Endothelial cell of umbilical vein (primary cell): Measurements from ENCODE around the gene L1CAM. TPM values are rescaled to one million over a fixed set of nuclear protein-coding genes. Genes with fewer than 3 reads are reported as not detected.

Experiments used
- BruUV-seq: library from RNA; stranded (reverse); fragments of 400-500 nt; replicated peaks from 2 replicates; lab custom pipeline; 2021; lab: Mats Ljungman, UMichigan
- CTCF ChIA-PET: fragments of 300-600, 350-600 bp; sonication (Branson Sonifier 250); formaldehyde crosslinking; loops from one replicate; lab custom pipeline; 2021; ENCODE audit warnings: antibody characterized with exemption, inconsistent platforms; lab: Charles Lee
- POLR2A ChIA-PET: fragments of 300-600, 350-600 bp; sonication (Branson Sonifier 250); formaldehyde crosslinking; loops from one replicate; lab custom pipeline; 2021; ENCODE audit warnings: antibody characterized with exemption, inconsistent platforms; lab: Charles Lee
- DNase-seq: peaks from one replicate; pipeline ENCODE4 v3.0.0-alpha.2; 2011; ENCODE audit warnings: low read depth, low spot score
- FAIRE-seq: peaks from 2 replicates; lab custom pipeline; 2011; peaks lifted over from hg19 to GRCh38; lab: Jason Lieb, UNC
- H2AFZ ChIP-seq: 2 replicates; pipeline ENCODE4 v1.6.0; 2012; ENCODE audit warnings: low read depth, low read length, control low read depth, inconsistent platforms
- H3K27ac ChIP-seq: 2 replicates; pipeline ENCODE4 v1.5.1; 2011; ENCODE audit warnings: low read depth, mild to moderate bottlenecking, control low read depth, low read length, moderate library complexity; ENCODE audit not compliant: insufficient read depth
- H3K27me3 ChIP-seq, 2 experiments: 2 replicates each; pipeline versions ENCODE4 v1.6.0 to v1.6.1; 2011; ENCODE audit warnings: low read length in 2 of 2, mixed read lengths in 1 of 2; ENCODE audit not compliant: control insufficient read depth in 2 of 2, insufficient read depth in 2 of 2
- H3K36me3 ChIP-seq, 2 experiments: 2 replicates in 1 of 2; 3 replicates in 1 of 2; pipeline ENCODE4 v1.5.1; 2011; ENCODE audit warnings: low read length in 2 of 2, mild to moderate bottlenecking in 1 of 2, moderate library complexity in 1 of 2; ENCODE audit not compliant: control insufficient read depth in 2 of 2, insufficient read depth in 2 of 2; ENCODE audit errors: extremely low read depth in 1 of 2
- H3K4me1 ChIP-seq: 3 replicates; pipeline ENCODE4 v1.5.1; 2011; ENCODE audit warnings: mild to moderate bottlenecking, low read length; ENCODE audit not compliant: control insufficient read depth, insufficient read depth; ENCODE audit errors: extremely low read depth
- H3K4me2 ChIP-seq: 2 replicates; pipeline ENCODE4 v1.6.1; 2011; ENCODE audit warnings: low read length, control low read depth, mixed read lengths; ENCODE audit not compliant: insufficient read depth
- H3K4me3 ChIP-seq, 3 experiments: fragments of 200-600 bp in 1 of 3; sonication (generic), shearing (Covaris generic) in 1 of 3; replicated peaks in 1 of 3; 2 replicates each; pipeline ENCODE4 v1.5.1; 2011 to 2016; ENCODE audit warnings: control low read depth in 3 of 3, low read length in 3 of 3, mild to moderate bottlenecking in 2 of 3, inconsistent platforms in 1 of 3, low read depth in 1 of 3, moderate library complexity in 1 of 3; ENCODE audit not compliant: insufficient read depth in 1 of 3
- H3K79me2 ChIP-seq: 2 replicates; pipeline ENCODE4 v1.6.0; 2012; ENCODE audit warnings: low read length, inconsistent platforms; ENCODE audit not compliant: control insufficient read depth, insufficient read depth
- H3K9ac ChIP-seq: replicated peaks from 2 replicates; pipeline ENCODE3; 2011; ENCODE audit warnings: low read length, control low read depth; ENCODE audit not compliant: insufficient read depth; ENCODE audit errors: extremely low read depth
- H3K9me1 ChIP-seq: replicated peaks from 3 replicates; pipeline ENCODE4 v1.6.0; 2011; ENCODE audit warnings: mild to moderate bottlenecking, low read length; ENCODE audit not compliant: control insufficient read depth, insufficient read depth; ENCODE audit errors: extremely low read depth
- H3K9me3 ChIP-seq: replicated peaks from 2 replicates; pipeline ENCODE4 v1.5.1; 2012; ENCODE audit warnings: low read length, inconsistent platforms; ENCODE audit not compliant: control insufficient read depth, insufficient read depth
- H4K20me1 ChIP-seq: replicated peaks from 2 replicates; pipeline ENCODE3; 2011; ENCODE audit warnings: mild to moderate bottlenecking, low read length; ENCODE audit not compliant: control insufficient read depth, insufficient read depth; ENCODE audit errors: extremely low read depth
- EZH2 ChIP-seq: IDR thresholded peaks from 2 replicates; pipeline ENCODE4 v1.6.1; 2012; ENCODE audit warnings: borderline replicate concordance, low read depth, mild to moderate bottlenecking, moderate library complexity, low read length, inconsistent platforms; ENCODE audit not compliant: severe bottlenecking
- FOS ChIP-seq: IDR thresholded peaks from 2 replicates; pipeline ENCODE4 v1.6.1; 2011; ENCODE audit warnings: mild to moderate bottlenecking, low read length, moderate library complexity, borderline replicate concordance; ENCODE audit not compliant: insufficient read depth
- GATA2 ChIP-seq: IDR thresholded peaks from 2 replicates; pipeline ENCODE4 v1.7.0; 2011; ENCODE audit warnings: low read depth, mild to moderate bottlenecking, moderate library complexity, mixed read lengths, low read length; ENCODE audit not compliant: insufficient read length, insufficient read depth
- JUN ChIP-seq: IDR thresholded peaks from 2 replicates; pipeline ENCODE4 v1.6.1; 2011; ENCODE audit warnings: borderline replicate concordance, low read depth; ENCODE audit not compliant: insufficient read length, insufficient read depth
- MAX ChIP-seq: IDR thresholded peaks from 2 replicates; pipeline ENCODE4 v1.6.1; 2011; ENCODE audit not compliant: insufficient read depth, insufficient read length
- MYC ChIP-seq: IDR thresholded peaks from one replicate; pipeline ENCODE4 v1.6.1; 2011; ENCODE audit warnings: mild to moderate bottlenecking, low read depth, low read length
- POLR2A ChIP-seq: IDR thresholded peaks from 2 replicates; pipeline ENCODE4 v1.6.1; 2012; ENCODE audit warnings: low read depth, mild to moderate bottlenecking, control low read depth, low read length
- POLR2AphosphoS5 ChIP-seq: IDR thresholded peaks from 2 replicates; pipeline ENCODE4 v1.6.1; 2012; ENCODE audit warnings: low read depth, mild to moderate bottlenecking, control low read depth, low read length, moderate library complexity; ENCODE audit not compliant: insufficient read depth
- dilution Hi-C: fragments of 300-500 bp; cut with MboI; formaldehyde crosslinking; loops from one replicate; pipeline ENCODE4 v1.15.0; 2019; ENCODE audit warnings: low sequenced_read_pairs; ENCODE audit not compliant: extremely low pct_ligation_motif_present
- intact Hi-C: fragments of 100-400 bp; cut with micrococcal nuclease; formaldehyde crosslinking; loops from one replicate; pipeline ENCODE4 v1.10.0; 2022
- polyA plus RNA-seq, 4 experiments: library from polyadenylated mRNA; depleted of rRNA in 3 of 4; stranded (reverse) in 3 of 4; unstranded in 1 of 4; fragments of >200 nt; gene quantifications; 2 replicates each; pipeline versions ENCODE4 v1.2.1 to v1.2.3, GENCODE V29; 2011 to 2012; ENCODE audit warnings: missing spikeins in 1 of 4
- total RNA-seq: library from RNA; stranded (reverse); gene quantifications from 2 replicates; pipeline ENCODE4 v1.2.3, GENCODE V29; 2021
- TF ChIP-seq, protein P1 (sequence below), 2 donors: IDR thresholded peaks; 1 replicate in 1 of 2; 2 replicates in 1 of 2; pipeline ENCODE4 v1.5.1; 2011; ENCODE audit warnings: low read length in 2 of 2, mild to moderate bottlenecking in 2 of 2, moderate library complexity in 2 of 2, control low read depth in 1 of 2, inconsistent platforms in 1 of 2, low read depth in 1 of 2; ENCODE audit not compliant: insufficient read depth in 1 of 2; ENCODE audit errors: extremely low read depth in 1 of 2

Gene L1CAM
- total and polyA plus RNA-seq, 2 donors (not counting 3 experiments of a cell fraction or from before 2014, with no cell fraction given): 0.01 TPM; not detected in 1

GRCh38 chrX:153870288-153870690 lies 15.7 kb downstream of the L1CAM start:
- Histone ChIP-seq H3K9me1 (no peaks in the 10 kb centered on the region), H2AFZ (no peak overlapping the region), H3K9ac (no peak overlapping the region), H3K4me1 (no peaks in the 10 kb centered on the region), H3K4me3 (no peak overlapping the region), H3K36me3 (no peaks in the 10 kb centered on the region), H3K27me3 (no peaks in the 10 kb centered on the region), H4K20me1 (no peaks in the 10 kb centered on the region), H3K4me2 (no peak overlapping the region), H3K27ac (no peak overlapping the region), H3K9me3 (no peaks in the 10 kb centered on the region), H3K79me2 (no peaks in the 10 kb centered on the region)
- no peak for TF ChIP-seq JUN
- TF ChIP-seq FOS: no peak
- no peak for TF ChIP-seq MYC
- no peak for TF ChIP-seq GATA2
- no peak for TF ChIP-seq MAX
- no peak for TF ChIP-seq POLR2A
- TF ChIP-seq, protein P1, sequence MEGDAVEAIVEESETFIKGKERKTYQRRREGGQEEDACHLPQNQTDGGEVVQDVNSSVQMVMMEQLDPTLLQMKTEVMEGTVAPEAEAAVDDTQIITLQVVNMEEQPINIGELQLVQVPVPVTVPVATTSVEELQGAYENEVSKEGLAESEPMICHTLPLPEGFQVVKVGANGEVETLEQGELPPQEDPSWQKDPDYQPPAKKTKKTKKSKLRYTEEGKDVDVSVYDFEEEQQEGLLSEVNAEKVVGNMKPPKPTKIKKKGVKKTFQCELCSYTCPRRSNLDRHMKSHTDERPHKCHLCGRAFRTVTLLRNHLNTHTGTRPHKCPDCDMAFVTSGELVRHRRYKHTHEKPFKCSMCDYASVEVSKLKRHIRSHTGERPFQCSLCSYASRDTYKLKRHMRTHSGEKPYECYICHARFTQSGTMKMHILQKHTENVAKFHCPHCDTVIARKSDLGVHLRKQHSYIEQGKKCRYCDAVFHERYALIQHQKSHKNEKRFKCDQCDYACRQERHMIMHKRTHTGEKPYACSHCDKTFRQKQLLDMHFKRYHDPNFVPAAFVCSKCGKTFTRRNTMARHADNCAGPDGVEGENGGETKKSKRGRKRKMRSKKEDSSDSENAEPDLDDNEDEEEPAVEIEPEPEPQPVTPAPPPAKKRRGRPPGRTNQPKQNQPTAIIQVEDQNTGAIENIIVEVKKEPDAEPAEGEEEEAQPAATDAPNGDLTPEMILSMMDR (IDR thresholded peaks at IDR 0.05; ENCODE audit: extremely low read depth in 1 of 2, insufficient read depth in 1 of 2, low read depth in 1 of 2, low read length in 2 of 2): no peak
- no peak for TF ChIP-seq POLR2AphosphoS5
- TF ChIP-seq EZH2: no peak
- dilution Hi-C loops (no loop called here), intact Hi-C loops (loop anchor here (10.0 kb wide), 1 partner anchor 75 kb away; the partner anchor contains the start of genes IDH3G and SSR4)
- FAIRE-seq (no peak), DNase-seq (no peak)
- CTCF ChIA-PET: no interaction called here
- no TSS peak for BruUV-seq
- POLR2A ChIA-PET: no interaction called here
